MCF 10A (cell line): ENCODE results near the gene DNAJC15. TPM values are rescaled to one million over a fixed set of nuclear protein-coding genes. Genes with fewer than 3 reads are reported as not detected.

ENCODE experiments used
- BruUV-seq: library from RNA; stranded (reverse); fragments of 400-500 nt; replicated peaks from 2 replicates; lab custom pipeline; 2021; lab: Mats Ljungman, UMichigan
- CTCF ChIA-PET: fragments of 300-600 bp; sonication (Branson Sonifier 250); formaldehyde crosslinking; extraction: SDS; loops from one replicate; lab custom pipeline; 2021; ENCODE audit warnings: antibody characterized with exemption, inconsistent platforms; lab: Yijun Ruan, JAX
- POLR2A ChIA-PET: fragments of 300-600, 350-650 bp; sonication (Branson Sonifier 250); formaldehyde crosslinking; extraction: SDS; loops from one replicate; lab custom pipeline; 2020; ENCODE audit warnings: antibody characterized with exemption, inconsistent platforms; lab: Yijun Ruan, JAX
- DNase-seq: peaks from one replicate; pipeline ENCODE4 v3.0.0-alpha.2; 2018; ENCODE audit not compliant: unreplicated experiment
- H3K27ac Mint-ChIP-seq: one replicate; pipeline ENCODE4 v1.8.0; 2022; ENCODE audit warnings: mild to moderate bottlenecking, low read depth, mixed read lengths; ENCODE audit not compliant: unreplicated experiment
- H3K27me3 Mint-ChIP-seq: one replicate; pipeline ENCODE4 v1.8.0; 2022; ENCODE audit warnings: mixed read lengths; ENCODE audit not compliant: insufficient read depth, unreplicated experiment
- H3K36me3 Mint-ChIP-seq: one replicate; pipeline ENCODE4 v1.8.0; 2022; ENCODE audit warnings: mild to moderate bottlenecking, moderate library complexity, mixed read lengths; ENCODE audit not compliant: insufficient read depth, unreplicated experiment
- H3K4me1 Mint-ChIP-seq: one replicate; pipeline ENCODE4 v1.8.0; 2022; ENCODE audit warnings: mixed read lengths; ENCODE audit not compliant: insufficient read depth, unreplicated experiment
- H3K4me3 Mint-ChIP-seq: one replicate; pipeline ENCODE4 v1.8.0; 2022; ENCODE audit warnings: mild to moderate bottlenecking, moderate library complexity, mixed read lengths; ENCODE audit not compliant: unreplicated experiment
- H3K9me3 Mint-ChIP-seq: one replicate; pipeline ENCODE4 v1.8.0; 2022; ENCODE audit warnings: mixed read lengths; ENCODE audit not compliant: unreplicated experiment
- intact Hi-C: fragments of 100-400 bp; cut with micrococcal nuclease; formaldehyde crosslinking; loops from 2 replicates; pipeline ENCODE4 v1.14.1; 2022
- total RNA-seq: library from RNA; stranded (reverse); gene quantifications from 2 replicates; pipeline ENCODE4 v1.2.3, GENCODE V29; 2022
- TF ChIP-seq, protein P1 (sequence below): fragments of 200-600 bp; IDR thresholded peaks from one replicate; pipeline ENCODE4 v1.8.0; 2022; ENCODE audit warnings: antibody characterized with exemption, mild to moderate bottlenecking; ENCODE audit not compliant: unreplicated experiment

Gene DNAJC15
- total RNA-seq, 1 experiment from 2014 or later: 34.0 TPM

DNA sequence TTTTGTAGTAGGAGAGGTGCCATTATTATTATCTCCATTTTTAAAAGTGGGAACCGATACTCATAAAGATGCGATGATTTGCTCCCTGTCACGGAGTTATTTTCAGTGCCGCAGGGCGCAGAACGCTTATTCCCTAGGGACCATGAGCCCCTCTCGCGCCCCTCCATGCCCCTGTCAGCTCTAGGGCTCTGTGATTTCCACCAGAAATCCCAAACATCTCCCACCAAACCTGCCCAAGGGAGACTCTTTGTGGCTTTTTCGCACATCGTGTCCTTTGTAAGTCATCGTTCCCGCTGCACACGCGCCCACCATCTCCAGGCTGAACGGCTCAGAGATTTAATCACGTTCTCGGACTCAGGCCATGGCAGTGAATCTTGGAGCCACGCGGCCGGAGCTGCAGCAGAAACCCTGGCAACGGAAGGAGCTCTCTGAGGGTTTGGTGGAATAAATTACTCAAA, 105.1 kb downstream of the DNAJC15 start:
- TF ChIP-seq, protein P1, sequence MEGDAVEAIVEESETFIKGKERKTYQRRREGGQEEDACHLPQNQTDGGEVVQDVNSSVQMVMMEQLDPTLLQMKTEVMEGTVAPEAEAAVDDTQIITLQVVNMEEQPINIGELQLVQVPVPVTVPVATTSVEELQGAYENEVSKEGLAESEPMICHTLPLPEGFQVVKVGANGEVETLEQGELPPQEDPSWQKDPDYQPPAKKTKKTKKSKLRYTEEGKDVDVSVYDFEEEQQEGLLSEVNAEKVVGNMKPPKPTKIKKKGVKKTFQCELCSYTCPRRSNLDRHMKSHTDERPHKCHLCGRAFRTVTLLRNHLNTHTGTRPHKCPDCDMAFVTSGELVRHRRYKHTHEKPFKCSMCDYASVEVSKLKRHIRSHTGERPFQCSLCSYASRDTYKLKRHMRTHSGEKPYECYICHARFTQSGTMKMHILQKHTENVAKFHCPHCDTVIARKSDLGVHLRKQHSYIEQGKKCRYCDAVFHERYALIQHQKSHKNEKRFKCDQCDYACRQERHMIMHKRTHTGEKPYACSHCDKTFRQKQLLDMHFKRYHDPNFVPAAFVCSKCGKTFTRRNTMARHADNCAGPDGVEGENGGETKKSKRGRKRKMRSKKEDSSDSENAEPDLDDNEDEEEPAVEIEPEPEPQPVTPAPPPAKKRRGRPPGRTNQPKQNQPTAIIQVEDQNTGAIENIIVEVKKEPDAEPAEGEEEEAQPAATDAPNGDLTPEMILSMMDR: no peak
- intact Hi-C loops: no loop called here
- H3K4me1 Mint-ChIP-seq: peaks cover 13% of the 10 kb centered on the region
- H3K4me3 Mint-ChIP-seq: no peak overlapping the region
- no peaks in the 10 kb centered on the region for H3K9me3 Mint-ChIP-seq
- no peak for DNase-seq
- no peaks in the 10 kb centered on the region for H3K27me3 Mint-ChIP-seq
- ChIA-PET POLR2A (no interaction called here), CTCF (interaction anchor here (0.6 kb wide), 1 partner anchor 250 kb away, joined by 3 read pairs; no protein-coding TSS in a partner anchor)
- no peaks in the 10 kb centered on the region for H3K36me3 Mint-ChIP-seq
- no TSS peak for BruUV-seq
- no peak overlapping the region for H3K27ac Mint-ChIP-seq

DNA sequence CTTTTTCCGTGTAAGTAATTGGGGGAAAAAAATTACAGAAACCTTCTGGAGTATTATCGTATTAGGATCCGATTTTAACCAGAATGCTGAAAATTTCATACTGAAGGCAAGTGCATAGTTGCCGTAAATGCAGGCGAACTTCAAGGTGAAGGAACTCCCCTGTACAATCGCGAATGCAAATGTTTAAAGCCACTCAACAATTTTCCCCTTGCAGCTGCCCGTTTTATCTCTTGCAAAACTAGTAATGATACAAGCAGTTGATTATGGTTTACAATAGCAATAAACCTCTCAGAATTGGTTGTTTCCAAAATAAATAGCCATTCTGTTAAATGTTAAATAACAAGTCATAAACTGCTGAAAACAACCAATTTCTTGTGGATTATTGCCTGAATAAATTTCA, 105.7 kb downstream of the DNAJC15 start:
- CTCF ChIA-PET: no interaction called here
- TF ChIP-seq, protein P1: no peak
- BruUV-seq: no TSS peak
- no peak overlapping the region for H3K4me3 Mint-ChIP-seq
- no peaks in the 10 kb centered on the region for H3K36me3 Mint-ChIP-seq
- peaks cover 13% of the 10 kb centered on the region for H3K4me1 Mint-ChIP-seq
- POLR2A ChIA-PET: no interaction called here
- intact Hi-C loops: no loop called here
- DNase-seq: no peak
- no peaks in the 10 kb centered on the region for H3K27me3 Mint-ChIP-seq
- H3K27ac Mint-ChIP-seq: no peak overlapping the region
- no peaks in the 10 kb centered on the region for H3K9me3 Mint-ChIP-seq

DNA sequence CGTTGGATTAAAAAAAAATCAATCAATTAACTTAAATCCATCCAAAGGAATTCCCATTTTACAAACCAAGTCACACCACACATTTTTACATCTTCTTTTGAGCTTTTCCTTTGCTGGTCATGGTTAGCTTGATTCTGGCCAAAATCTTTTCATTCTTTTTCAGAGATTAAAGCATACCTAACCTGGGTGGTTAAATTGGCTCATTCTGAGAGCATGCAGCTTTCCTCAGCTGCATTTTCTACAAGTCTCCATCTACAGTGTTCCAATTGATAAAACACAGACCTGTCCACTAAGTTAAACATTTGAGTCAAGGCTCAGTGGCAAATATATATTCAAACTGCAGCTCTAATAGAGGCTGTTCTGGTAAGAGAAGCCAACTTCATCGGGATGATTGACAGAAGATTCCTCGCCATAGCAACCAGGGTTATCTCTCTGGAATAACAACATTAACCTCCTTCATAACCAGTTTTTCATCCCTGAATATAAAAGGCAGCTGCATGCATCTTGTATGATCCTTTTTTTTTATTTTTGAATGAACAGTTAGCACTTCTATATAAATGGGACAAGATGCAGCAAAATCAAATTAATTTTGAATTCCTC, 106.2 kb downstream of the DNAJC15 start:
- BruUV-seq: no TSS peak
- no peaks in the 10 kb centered on the region for H3K36me3 Mint-ChIP-seq
- H3K27me3 Mint-ChIP-seq: no peaks in the 10 kb centered on the region
- no peak overlapping the region for H3K4me3 Mint-ChIP-seq
- intact Hi-C loops: no loop called here
- DNase-seq: no peak
- no peak overlapping the region for H3K27ac Mint-ChIP-seq
- POLR2A ChIA-PET: no interaction called here
- CTCF ChIA-PET: no interaction called here
- H3K4me1 Mint-ChIP-seq: peaks cover 13% of the 10 kb centered on the region
- no peaks in the 10 kb centered on the region for H3K9me3 Mint-ChIP-seq
- TF ChIP-seq, protein P1: no peak

DNA sequence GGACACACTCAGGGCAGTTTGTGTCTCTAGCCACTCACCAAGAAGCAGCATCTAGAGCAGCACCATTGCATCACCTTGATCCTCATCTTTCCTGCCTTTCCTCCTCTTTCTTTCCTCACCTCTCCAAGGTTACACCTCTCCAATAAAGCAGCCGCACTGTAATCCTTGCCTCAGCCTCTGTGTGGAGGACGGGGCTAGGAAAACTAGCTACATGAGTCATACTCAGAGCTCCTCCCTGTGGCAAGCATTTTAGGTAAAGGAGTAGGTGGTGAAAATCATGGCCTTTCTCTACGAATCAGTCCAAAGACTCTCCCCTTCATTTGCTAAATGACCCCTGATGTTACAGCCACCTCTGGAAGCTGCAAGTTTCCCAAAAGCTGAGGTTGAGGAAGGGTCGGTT, 108.9 kb downstream of the DNAJC15 start:
- Mint-ChIP-seq H3K27me3 (no peaks in the 10 kb centered on the region), H3K36me3 (no peaks in the 10 kb centered on the region), H3K4me1 (peaks cover 13% of the 10 kb centered on the region), H3K4me3 (no peak overlapping the region), H3K27ac (no peak overlapping the region), H3K9me3 (no peaks in the 10 kb centered on the region)
- intact Hi-C loops: loop anchor here (2.0 kb wide), 3 partner anchors 163 to 673 kb away; no protein-coding TSS in a partner anchor
- BruUV-seq: no TSS peak
- POLR2A ChIA-PET: interaction anchor here (0.6 to 0.7 kb wide), 3 partner anchors 41 to 525 kb away, joined by 3 to 6 read pairs (median 3); no protein-coding TSS in a partner anchor
- TF ChIP-seq, protein P1: peak; percentile 36
- DNase-seq: peak; percentile 82
- CTCF ChIA-PET: interaction anchor here (0.5 to 1.7 kb wide), 16 partner anchors 9 to 741 kb away, joined by 3 to 8 read pairs (median 3); no protein-coding TSS in a partner anchor
